ENCODE measurements around the gene ALKBH3.

ALKBH3 gene

DNA sequence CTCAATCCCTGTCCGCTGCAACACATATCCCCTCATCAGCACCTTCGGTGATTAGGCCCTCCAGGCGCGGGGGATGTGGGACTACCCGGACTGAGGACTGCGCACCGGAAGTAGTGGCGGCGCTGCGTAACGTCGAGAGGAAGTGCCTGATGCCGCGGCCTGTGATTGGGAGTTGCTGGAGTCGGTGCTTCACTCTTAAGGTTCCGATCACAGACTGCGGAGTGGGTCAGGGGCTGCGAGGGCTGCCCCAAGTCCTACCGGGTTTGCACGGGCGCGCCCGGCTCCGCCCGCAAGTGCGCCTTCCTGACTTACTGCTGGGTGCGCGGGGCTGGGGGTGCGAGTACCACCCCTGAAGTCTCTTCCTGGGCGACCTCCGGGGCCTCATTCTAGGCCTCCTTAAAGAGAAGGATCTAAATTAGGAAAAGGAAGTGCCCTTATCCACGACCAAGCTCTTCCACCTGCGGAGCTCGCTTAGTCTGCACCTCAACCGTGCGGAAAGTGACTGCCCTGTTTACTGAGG, at the start of gene ALKBH3:
TSS of gene ALKBH3 (plus strand) at position 192 of the 520 bp plus-strand sequence. CDS start 1,822 bp downstream, outside the sequence.
- DNase-seq (ENCODE audit: low read depth): peak; percentile 83

DNA sequence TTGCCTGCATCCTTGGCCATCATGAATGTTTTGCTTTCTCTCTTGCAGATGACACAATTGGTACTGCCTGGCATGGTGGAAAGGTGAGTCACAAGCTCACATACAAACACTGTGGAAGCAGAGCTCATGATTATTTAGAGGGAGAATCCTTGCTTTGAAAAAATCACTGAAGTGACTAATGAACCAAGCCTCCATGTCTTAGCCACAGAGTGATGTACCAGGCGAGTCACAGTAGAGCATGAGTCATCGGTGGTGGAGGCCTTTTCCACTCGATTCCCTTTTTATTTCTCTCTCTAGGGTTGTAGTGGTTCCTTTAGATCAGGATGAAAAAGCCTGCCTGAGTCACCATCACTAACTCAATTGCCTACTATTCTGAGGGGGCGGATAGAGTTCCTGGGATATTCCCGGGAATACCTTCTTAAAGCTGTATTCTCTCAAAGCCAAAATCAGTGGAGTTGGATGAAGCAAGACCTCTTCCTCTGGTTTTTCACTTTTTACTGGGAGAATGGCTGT, 49.6 kb upstream of the ALKBH3 start:
- DNase-seq (ENCODE audit: low read depth): peak; percentile 94

DNA sequence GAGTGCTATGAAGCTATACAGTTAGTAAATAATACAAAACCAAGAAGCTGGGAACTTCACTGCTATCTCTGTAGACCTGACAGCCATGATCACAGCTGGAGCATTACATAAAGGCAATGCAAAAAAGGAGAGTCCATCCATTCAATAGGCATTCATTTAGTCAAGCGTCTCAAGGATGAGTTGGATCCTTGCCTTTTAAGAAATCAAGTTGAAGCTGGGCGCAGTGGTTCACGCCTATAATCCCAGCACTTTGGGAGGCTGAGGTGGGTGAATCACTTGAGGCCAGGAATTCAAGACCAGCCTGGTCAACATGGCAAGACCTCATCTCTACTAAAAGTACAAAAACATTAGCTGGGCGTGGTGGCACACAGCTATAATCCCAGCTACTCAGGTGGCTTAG, 48.1 kb upstream of the ALKBH3 start:
- no peak for DNase-seq (ENCODE audit: low read depth)

DNA sequence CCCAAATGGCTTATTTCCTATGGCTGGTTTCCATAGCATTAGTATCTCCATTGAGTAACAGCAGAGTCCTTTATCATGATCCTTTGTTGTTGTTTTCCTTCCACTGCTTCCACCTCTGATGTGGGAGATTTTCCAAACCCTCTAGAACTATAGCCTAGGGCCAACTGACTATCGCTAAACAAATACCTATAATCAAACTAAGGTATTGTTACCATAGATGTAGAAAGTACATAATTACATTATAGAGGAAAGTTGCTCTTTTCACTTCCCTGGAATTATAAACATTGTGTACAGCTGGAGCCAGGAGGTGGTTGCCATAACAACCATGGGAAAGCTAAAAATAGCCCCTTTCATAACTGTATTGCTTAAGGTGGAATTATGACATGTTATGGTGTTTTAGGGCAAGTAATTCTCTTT, 47.0 kb upstream of the ALKBH3 start:
- peak; percentile 62 for DNase-seq (ENCODE audit: low read depth)

DNA sequence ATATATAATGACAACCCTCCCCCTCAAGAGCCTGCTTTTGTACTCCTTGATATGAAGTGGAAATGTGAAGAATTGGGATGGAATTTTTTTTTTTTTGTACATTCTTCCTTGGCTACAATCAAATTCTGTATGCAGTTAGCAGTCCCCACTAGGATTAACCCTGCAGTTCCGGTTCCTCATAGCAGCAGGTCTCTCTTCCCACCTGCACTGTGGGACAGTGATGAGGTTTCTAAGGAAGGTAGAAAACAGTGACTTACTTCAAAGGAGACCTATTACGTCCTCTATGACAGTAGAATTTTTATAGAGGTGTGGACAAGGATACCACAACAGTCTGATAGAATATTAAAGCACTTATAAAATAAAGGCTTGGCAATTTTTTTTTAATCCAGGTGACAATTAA, 46.3 kb upstream of the ALKBH3 start:
- no peak for DNase-seq (ENCODE audit: low read depth)

DNA sequence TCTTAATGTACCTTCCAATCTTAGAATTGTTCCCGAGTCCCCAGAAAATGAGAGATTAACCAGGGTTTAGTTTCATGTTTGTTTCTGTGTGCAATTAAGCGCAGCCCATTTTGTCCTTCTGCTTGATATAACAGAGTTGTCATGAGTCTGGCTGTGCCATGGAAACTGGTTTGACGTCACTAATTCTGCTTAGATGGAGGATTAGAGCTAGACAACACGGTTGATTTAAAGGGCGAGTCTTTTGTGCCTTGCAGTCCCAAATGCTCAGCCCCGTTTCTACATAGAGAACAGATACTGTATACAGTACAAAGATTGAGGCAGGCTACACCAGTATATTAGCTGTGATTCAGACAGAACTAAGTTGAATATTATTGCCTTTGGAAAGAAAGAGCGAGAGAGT, 45.5 kb upstream of the ALKBH3 start:
- DNase-seq (ENCODE audit: low read depth): no peak

DNA sequence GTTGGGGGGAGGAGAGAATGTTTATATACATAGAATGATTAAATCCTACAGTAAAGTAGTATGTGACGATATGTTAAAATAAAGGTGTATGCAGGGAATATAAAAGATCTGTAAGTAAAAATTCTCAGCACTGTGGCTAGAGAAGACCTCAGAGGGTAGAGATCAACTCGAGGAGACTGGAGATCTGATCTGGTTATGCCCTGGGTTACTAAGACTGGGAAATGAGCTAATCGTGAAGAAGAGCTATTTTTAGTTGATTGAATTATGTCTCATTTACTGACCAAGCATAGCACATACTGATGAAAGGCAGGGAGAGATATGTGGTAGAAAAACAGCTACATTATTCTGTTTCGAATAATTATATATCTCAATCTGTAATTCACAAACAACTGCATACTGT, 42.8 kb upstream of the ALKBH3 start:
- DNase-seq (ENCODE audit: low read depth): no peak

DNA sequence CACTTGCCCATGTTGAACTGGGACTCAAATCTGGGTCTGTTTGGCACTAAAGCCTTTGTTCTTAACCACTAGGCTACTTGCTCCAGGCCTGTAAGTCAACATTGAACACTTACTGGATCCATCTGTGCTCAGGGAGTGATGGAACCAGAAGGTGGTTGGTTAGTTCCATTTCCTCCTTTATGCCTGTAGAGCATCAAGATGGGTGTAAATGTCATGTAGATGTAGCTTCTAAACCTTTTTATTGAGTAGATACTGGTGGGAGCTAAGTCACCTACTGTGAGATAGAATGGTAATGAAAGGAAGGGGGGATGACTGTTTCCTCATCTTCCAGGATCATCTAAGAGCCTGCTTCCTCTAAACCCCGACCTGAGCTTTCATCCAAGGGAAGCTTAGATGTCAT, 38.6 kb upstream of the ALKBH3 start:
- DNase-seq (ENCODE audit: low read depth): no peak

DNA sequence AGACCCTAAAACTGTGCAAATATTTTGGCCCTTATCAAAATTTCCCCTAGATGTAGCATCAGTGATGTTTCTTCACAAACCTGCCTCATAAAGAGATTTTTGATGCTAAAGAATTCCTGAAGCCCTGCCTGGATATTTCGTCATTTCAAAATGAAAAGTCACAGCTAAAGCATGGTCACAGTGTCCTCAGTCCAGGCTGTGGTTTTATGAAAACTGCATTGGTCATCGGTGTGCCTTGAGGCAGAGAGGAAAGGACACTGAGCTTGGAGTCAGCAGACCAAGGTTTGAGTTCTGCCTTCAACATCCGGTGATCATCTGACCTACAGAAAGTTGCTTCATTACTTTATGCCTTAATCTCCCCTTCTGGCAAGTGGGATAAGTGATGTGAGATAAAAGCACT, 34.8 kb upstream of the ALKBH3 start:
- no peak for DNase-seq (ENCODE audit: low read depth)

DNA sequence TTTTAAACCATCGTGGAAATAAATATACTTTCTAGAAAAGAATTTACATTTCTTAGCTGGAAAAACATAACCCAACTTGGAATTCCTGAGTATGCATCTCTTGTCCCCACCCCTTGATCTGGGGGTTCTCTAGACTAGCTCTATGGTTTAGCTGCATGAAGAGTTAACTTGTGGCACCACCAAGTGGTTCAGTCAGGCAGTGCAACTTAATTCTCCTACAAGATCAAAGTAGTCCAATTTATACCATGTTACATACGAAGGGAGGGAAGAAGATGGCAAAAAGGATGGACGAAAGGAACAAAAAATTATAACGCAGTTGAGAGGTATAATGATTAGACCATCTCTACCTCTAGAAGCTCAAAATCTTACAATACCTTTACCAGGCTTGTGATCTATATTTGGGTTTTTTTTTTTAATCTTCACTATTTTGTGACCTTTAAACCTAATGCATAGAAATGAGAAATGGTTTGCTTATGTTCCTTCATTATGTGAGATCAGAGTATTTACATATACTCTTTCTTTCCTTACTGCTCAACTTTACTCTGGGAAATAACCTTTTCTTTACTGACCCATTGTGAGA, 28.5 kb upstream of the ALKBH3 start:
- DNase-seq (ENCODE audit: low read depth): peak; percentile 77

DNA sequence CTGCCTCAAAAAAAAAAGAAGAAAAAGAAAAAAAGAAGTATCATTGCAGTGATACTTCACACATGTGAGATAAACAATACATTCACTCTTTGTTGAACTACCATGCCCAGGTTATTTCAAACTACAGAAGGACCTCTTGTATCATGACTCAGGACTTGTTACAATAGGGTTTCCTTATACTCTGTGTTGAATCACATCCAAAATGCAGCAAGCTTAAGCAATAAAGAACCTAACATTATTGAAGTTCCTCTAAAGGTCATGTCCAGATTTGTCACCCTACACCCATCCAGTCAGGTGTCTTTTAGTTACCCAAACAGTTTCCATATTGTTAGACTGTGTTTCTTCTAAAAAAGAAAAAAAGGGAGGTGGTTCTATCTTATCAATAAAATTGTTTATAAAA, 26.9 kb upstream of the ALKBH3 start:
- no peak for DNase-seq (ENCODE audit: low read depth)

DNA sequence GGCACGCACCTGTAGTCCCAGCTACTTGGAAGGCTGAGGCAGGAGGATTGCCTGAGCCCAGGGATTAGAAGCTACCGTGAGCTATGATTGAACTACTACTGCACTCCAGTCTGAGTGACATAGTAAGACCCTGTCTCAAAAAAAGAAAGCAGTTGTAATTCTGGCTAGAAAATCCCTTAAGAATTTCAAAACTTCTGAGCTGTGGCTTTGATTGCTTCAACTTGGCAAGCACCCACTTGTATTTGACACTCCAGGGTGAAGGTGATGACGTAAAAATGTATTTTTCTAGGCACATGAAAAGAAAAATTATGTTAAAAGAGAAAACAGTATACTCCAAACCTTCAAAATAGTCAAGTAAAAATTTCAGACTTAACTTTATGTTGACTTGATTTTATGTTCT, 23.6 kb upstream of the ALKBH3 start:
- no peak for DNase-seq (ENCODE audit: low read depth)

DNA sequence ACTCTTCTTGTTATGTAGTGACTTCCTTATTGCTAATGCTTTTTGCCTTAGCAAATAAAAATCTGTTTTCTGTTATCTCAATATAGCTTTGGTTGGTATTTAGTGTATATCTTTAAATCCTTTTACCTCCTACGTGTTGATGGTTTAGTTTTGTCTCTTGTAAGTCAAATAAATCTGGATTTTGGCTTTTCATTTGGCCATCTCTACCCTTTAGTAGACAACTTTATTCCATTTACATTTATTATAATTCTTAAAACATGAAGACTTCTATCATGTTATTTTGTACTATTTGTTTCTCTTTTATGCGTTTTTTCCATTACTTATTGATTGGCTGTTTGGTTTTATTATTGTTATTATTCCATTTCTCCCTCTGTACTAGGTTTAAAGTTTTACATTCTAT, 19.5 kb upstream of the ALKBH3 start:
- DNase-seq (ENCODE audit: low read depth): no peak

DNA sequence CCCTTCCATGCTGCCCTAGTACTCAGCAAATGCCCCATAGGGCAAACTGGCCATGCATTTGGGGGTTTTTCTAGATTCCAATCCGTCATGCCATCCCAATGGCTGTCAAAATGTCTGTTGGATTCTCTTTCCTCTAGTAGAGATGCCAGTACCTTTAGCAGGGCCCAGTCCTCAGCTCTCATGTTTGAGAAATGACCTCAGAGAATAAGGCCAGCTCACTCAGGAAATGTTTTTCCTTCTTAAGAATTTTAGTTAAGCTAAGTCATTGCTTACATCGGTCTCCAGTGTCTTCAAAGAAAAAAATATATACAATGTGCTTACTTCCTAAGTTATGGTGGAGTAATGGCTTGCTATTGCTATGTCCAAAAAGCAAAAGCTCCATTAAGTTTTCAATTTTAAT, 14.1 kb upstream of the ALKBH3 start:
- DNase-seq (ENCODE audit: low read depth): no peak

DNA sequence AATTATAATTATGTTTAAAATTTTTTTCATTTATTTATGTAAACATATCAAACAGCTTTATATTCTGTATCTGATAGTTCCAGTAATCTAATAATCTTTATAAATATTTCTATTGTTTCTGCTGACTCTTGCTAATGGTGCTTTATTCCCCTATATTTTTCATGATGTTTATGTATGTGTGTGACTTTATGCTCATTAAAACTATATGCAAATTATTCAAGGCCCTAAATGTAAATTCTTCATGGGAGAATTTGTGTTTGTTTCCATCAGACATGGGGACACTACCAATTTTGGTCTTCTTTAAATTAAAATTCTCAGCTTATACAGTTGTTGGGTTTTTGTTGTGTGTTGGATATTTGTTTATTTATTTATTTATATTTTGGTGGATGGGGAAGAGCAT, 13.7 kb upstream of the ALKBH3 start:
- no peak for DNase-seq (ENCODE audit: low read depth)

DNA sequence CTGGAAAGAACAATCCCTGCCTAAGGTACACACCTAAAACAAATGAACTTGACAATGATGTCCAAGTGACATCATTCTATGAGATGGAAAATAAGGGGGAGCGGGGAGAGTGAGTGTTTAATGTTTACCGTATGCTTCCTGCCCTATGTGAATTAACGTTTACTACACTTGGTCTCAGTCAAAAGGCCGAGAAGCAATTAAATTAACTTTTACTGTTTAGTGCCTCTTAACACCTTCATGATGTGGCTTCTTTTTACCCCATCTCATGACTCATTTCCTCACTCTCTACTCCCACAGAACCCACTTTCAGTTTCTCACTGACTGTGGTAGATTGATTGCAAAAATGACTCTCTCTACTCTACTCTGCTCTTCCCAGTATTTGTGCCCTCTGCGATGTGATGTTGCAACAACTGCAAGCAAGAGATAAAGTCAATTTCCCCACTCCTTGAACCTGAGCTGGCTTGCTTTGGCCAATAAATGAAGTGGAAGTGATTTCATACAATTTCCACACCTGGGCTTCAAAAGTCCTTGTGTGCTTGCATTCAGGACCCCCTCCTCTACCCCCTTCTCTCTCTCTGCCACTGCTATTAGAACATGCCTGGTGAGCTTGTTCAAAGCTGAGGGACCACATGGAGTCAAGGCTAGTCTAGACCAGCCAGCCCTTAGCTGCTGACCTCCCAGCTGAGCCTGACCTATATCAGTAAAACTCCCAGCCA, 11.6 kb upstream of the ALKBH3 start:
- peak; percentile 37 for DNase-seq (ENCODE audit: low read depth)

DNA sequence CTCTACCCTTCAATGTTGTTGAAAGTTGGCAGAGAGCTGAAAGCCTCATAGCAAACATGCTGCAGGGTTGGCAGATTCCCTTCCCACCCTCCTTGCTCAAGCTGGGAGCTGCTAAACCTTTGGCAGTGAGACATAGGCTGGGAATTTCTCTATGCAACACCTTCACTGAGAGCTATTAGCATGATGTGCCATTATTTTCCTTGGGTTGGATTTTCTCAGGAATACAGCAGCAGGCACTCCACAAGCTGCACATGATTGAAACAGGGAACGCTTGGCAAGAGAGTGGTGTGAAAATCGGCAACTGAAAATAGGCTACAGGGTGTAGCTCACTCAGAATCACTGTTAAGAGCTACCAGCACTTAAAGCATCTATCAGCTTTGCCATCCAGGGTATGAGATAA, 9.6 kb upstream of the ALKBH3 start:
- DNase-seq (ENCODE audit: low read depth): no peak

DNA sequence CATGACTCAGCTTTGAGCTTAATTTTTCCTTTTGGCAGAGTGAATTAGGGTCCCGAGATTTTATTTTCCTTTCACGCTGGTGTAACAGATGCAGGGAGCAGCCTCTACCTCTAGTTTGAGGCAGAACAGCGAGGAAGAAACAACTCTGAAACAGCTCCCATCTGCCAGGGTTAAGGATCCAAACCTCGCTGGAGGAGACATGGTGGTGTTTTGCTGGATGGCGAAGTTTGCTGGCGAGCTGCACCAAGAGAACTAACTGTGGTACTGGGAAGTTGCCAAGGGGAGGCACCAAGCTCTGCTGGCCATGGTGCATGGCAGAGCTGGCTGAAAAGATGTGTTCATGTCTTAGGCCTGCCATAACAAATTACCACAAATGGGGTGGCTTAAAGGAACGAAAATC, 7.6 kb upstream of the ALKBH3 start:
- no peak for DNase-seq (ENCODE audit: low read depth)

DNA sequence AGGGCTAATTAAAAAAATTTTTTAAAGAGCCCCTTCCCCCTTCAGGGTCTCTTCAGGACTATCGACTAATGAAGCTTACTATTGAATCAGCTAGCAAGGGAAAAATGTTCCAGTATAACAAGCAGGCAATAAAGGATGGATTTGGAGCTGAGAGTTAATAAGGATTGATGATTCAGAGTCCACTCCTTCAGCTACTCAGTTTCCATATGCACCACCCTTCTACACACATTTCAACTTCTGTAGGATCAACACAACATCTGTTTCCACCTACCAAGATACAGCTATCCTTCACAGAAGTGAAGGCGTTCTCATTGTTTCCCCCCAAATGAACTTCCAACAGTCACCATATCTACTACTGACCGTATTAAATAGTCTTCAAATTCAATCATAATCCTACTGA, 6.6 kb upstream of the ALKBH3 start:
- DNase-seq (ENCODE audit: low read depth): no peak

DNA sequence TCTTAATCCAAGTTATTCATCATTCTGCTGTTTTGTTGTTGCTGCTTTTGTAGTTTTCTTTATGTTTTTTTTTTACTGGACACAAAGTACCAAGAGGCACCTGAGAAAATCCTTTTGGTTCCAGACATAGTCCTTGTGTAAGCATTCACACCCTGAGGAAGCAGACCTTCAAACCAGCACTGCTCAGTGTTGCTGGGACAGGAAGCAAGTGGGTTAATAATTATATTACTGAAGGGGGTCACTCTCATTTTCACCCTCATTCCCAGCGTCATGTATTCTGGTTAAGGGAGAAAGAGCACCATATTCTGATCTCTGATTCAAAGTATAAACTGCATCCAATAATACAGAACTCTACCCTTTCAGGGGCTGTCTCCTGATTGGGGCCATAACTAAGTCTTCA, 5.9 kb upstream of the ALKBH3 start:
- no peak for DNase-seq (ENCODE audit: low read depth)

DNA sequence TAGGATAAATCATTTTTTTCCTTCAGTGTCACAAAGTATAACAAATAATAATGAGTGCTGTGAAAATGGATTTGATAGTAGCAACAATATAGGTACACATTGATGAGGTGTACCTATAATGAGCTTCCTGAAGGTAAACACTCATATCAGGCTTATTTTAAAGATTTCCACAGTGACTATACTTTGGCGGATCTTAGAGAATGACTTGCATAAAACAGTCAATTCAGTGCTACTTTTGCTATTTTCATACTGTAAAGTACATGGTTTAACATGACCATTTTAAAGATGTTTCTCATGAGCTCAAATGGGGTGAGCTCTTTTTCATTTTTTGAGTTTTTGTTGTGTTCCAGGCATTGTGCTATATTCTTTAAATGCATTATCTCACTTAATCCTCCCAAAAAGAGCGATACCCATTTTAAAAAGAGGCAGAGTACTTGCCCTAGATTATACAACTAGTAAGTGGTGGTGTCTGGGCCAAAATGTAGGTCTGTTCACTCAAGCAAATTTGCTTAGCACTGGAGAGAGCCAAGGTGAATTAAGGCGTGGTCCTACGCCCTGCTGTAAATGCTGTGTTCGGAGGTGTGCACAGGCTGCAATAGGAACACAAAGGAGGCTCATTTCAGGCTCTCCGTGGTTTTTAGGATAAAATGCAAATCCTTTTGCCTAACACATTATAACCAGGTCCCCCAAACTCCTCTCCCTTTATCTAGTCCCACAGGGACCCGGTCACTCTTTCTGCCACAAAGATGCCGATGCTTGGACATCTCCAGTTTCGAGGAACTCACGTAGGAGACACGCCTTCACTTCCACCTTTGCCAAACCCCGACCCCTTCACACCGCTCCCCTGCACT, 617 bp upstream of the ALKBH3 start:
- DNase-seq (ENCODE audit: low read depth): no peak

DNA sequence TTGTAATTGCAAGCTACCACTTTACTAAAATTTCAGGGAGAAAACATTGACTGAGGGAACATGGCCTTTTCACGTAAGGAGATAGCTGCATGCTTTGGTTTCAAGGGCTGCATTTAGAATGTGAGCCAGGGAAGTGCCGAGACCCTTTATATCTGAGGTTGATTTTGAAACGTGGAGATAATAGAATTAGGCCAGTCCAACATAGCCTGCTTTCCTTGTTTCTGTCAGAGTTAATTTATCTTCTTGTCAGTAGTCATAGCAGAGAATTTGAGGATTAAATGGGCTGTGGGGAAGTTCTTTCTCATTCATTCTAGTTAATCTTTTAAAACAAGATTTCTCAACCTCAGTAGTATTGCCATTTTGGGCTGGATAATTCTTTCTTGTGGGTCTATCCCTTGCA, 12.2 kb downstream of the ALKBH3 start:
- no peak for DNase-seq (ENCODE audit: low read depth)

DNA sequence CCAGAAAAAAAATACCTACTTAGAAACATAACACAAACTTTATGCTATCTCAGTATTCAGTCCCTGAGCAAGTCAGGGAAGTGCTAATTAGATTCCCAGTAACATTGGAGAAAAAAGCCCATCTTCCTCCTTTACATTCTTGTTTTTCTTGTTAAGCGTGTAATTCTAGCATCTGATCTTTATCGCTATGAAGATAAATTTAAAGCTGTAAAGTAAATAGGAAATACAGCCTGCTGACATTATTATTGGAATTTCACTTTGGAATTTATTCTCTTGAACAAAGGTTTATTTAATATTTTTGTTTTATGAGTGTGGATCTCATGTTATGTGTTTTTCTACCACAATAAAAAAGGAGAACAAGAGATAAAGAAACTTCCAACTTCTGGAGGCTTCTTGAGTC, 13.9 kb downstream of the ALKBH3 start:
- DNase-seq (ENCODE audit: low read depth): no peak

All from fibroblast of the conjunctiva (primary cell).